HG03175 (cell line): ENCODE data around the gene ATCAY.
"Not testable (repeated sequence)": the region's sequence is repeated elsewhere in the genome, so short reads cannot be mapped to it uniquely, and the experiment has no call there.

Source experiments
- ATAC-seq: cut with Tn5 transposase; IDR thresholded peaks from one replicate; pipeline ENCODE4 v1.9.1; 2021; ENCODE audit warnings: mild to moderate bottlenecking, moderate library complexity; ENCODE audit not compliant: unreplicated experiment

Gene ATCAY

DNA sequence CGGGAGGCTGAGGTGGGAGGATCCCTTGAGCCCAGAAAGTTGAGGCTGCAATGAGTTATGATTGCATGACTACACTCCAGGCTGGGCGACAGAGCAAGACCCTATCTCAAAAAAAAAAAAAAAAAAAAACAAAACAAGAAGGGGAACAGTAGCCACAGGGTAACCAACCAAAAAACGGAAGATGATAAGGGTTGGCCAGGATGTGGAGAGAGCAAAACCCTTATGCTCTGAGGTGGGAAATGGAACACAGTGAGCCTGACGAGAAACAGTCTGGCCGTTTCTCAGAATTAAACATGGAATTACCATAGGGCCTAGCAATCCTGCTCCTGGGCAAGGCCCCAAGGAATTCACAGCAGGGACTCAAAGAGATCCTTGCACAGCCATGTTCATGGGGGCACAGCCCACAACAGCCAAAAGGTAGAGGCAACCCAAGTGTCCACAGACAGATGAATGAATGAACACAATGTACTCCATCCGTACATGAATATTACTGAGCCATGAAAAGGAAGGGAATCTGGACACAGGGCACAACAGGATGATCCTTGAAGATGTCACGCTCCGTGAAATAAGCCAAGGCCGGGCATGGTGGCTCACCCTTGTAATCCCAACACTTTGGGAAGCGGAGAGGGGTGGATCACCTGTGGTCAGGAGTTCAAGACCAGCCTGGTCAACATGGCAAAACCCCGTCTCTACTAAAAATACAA lies 63.7 kb downstream of the ATCAY start:
- ATAC-seq, result no peak

DNA sequence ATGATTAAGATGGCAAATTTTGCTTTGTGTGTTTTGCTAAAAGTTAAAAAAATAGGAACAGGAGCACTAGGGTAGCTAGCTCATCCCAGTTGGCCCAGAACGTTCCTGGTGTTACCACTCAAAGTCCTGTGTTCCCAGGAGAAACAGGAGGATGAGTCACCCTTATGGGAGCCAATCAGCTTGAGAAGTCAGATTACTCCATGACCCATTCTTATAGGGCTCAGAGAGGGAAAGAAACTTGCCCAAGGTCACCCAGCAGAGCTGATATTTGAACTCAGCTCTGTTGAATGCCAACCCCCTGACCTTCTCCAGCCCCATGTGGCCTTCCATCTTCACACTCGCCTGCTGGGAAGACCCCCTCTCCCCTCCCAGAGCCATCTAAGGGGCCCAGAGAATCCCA lies 65.4 kb downstream of the ATCAY start:
- no peak for ATAC-seq

DNA sequence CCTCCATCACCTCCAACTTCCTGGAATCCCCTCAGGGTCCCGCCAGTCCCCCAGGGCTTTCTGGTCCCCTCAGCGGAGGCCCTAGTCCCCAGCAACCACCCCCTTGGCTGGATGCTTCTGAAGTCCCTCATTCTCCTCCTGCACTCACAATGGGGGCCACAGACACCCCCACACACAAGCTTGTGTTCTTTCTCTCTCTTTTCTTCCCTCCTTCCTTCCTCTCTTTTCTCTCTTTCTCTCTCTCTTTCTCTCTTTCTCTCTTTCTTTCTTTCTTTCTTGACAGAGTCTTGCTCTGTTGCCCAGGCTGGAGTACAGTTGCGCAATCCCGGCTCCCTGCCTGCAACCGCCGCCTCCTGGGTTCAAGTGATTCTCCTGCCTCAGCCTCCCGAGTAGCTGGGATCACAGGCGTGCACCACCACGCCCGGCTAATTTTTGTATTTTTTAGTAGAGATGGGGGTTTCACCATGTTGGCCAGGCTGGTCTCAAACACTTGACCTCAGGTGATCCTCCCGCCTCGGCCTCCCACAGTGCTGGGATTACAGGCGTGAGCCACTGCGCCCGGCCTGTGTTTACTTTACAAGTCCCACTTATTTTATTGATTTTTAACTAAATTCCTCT lies 66.9 kb downstream of the ATCAY start:
- ATAC-seq, result not testable (repeated sequence)

DNA sequence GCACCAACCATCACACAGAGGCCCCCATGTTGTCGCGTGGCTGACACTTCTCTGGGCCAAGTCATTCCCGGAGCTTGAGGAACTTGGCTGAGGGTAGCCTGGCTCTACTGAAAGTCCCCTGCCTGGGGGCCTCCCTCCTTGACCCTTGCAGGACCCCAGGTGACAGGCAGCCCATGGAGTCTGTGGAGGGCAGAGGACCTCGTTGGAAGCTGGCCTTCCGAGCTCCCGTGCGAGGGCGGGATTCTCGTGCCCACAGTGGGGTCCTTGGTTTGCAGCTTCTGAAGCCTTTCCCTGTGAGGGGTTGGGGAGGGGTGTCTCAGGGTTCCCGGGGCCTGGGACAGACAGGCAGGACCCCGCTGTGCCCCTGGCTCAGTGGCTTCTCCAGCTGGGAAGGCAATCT lies 68.8 kb downstream of the ATCAY start:
- ATAC-seq, result no peak

DNA sequence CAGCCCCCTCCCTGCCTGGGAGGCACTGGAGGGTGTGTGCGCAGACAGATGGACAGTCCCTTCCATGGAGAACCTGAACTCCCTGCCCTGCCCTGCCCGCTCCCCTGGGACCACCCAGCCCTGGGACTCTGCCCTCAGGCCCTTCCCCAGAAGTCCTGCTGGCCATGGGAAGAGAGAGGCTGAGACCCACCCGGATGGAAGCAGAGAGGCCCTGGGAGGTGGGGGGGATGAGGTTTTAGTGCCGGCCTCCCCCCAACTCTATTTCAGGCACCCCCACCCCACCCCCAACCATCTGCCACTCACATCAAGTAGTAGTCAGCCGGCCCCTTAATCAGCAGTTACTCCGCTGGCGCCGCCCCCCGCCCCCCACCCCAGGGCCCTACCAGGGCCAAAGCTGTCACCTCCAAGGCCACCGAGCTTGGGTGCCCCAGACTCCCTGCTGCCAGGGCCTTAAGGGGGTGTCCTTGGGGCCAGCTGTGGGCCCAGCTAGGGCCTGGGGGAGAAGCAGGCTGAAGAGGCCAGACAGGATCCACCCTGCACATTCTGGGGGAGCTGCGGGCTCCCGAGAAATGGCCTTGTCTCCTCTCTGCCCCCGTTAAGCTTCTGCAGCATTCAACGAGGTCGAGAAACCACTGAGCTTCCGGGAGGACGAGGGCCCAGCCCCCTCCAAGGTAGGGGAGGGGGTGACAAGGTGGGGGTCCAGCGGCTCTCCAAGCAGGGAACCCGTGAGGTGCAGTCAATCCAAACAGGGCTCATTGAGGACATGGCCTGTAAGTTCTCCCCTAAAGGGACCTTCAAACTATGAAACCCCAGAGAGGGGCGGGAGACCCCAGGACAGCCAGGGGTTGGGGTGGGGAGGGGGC lies 69.7 kb downstream of the ATCAY start:
- ATAC-seq, result no peak

DNA sequence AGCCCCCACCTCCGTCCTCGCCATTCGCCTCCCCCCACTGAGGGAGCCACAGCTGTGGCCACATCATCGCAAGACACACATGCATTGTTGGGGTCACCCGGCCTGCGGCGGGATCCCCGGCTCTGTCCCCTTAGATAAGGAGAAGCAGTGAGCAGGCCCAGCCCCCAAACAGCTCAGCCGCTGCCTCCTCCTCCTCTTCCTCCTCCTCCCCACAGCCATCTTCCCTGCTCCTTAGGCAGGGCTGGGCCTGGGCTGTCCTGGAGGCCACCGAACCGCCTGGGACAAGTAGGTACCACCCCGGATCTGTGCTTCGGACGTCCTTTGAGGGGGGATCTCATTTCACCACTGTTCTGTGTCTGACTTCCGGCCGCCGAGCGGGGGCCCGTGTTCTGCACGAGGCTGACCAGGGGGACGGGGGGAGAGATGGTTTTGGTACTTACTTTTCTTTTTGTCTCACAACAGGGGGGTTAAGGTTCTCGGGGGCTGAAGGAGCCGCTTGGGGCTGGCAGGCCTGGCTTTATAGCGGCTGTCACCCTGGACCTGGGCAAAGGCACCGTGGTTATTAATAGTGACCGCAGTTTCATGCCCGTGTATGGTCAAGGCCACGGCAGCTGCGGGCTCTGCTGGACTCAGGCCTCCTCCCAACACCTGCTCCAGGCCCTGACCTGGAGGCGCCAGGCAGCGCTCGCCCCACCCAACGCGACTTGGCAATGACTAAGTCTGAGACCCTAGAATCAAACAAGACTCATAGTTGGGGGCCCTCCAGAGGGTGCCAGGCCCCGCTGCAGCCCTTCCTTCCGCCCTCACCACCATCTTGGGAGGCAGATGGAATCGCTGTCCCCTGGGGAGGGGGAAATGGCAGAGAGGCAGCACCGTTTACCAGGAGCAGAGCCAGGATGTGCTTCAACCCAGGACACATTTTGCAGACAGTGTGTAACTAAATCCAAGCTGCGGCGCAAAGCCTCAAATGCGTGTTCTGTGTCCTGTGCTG lies 70.7 kb downstream of the ATCAY start:
- ATAC-seq, result no peak

DNA sequence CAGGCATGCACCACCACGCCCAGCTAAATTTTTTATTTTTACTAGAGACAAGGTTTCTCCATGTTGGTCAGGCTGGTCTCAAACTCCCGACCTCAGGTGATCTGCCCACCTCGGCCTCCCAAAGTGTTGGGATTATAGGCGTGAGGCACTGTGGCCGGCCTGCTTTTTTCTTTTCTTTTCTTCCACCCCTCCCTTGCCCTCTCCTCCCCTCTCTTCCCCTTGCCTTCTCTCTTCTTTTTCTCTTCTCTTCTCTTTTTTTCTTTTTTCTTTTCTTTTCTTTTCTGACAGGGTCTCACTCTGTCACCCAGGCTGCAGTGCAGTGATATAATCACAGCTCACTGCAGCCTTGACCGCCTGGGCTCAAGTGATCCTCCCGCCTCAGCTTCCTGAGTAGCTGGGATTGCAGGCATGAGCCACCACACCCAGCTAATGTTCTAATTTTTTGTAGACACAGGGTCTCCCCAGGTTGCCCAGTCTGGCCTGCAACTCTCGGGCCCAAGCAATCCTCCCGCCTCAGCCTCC lies 72.3 kb downstream of the ATCAY start:
- ATAC-seq, result not testable (repeated sequence)

DNA sequence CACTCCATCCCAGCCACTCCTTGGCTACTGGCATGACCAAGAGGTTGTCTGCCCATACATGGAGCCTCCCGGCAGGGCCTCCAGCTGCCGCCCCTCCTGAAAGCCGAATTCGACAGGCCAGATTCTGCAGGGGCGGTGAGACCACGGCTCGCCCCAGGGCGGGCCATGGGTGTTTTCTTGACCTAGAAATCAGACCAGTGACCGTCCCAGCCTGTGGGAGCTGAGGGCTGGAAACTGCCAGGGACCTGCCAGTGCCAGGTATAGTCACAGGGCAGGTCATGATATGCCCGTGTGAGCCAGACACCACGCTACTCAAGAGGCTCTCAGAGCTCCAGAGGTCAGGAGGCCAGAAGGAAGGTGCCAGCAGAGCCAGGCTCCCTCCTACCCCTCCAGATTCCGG lies 73.6 kb downstream of the ATCAY start:
- no peak for ATAC-seq

DNA sequence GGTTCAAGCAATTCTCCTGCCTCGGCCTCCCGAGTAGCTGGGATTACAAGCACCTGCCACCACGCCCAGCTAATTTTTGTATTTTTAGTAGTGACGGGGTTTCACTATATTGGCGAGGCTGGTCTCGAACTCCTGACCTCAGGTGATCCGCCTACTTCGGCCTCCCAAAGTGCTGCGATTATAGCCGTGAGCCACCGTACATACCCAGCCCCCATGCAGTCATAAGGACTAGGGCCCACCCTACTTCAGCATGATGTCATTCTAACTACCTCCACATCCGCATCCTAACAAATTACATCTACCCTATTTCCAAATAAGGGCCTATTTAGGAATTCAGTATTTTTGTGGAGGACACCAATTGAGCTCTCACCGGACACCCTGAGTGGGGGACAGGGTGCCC lies 74.8 kb downstream of the ATCAY start:
- not testable (repeated sequence) for ATAC-seq

DNA sequence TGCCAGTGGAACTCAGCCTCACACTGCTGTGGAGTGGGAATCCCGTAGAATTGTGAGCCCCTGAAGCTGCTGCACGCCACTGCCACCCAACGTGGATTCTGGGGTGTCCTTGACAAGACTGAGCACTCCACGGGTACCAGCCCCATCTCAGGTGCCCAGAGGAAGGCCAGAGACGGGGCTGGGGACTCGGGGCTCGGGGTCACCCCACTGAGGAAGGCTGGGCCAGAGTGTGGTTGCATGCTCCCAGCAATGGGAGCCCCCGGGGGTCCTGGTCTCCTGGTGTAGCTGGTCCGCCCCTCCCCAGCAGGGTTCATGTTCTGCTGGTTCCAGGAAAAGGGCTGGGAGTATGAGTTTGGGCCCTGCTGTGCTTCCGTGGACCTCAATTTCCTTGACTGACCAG lies 75.2 kb downstream of the ATCAY start:
- ATAC-seq, result no peak

DNA sequence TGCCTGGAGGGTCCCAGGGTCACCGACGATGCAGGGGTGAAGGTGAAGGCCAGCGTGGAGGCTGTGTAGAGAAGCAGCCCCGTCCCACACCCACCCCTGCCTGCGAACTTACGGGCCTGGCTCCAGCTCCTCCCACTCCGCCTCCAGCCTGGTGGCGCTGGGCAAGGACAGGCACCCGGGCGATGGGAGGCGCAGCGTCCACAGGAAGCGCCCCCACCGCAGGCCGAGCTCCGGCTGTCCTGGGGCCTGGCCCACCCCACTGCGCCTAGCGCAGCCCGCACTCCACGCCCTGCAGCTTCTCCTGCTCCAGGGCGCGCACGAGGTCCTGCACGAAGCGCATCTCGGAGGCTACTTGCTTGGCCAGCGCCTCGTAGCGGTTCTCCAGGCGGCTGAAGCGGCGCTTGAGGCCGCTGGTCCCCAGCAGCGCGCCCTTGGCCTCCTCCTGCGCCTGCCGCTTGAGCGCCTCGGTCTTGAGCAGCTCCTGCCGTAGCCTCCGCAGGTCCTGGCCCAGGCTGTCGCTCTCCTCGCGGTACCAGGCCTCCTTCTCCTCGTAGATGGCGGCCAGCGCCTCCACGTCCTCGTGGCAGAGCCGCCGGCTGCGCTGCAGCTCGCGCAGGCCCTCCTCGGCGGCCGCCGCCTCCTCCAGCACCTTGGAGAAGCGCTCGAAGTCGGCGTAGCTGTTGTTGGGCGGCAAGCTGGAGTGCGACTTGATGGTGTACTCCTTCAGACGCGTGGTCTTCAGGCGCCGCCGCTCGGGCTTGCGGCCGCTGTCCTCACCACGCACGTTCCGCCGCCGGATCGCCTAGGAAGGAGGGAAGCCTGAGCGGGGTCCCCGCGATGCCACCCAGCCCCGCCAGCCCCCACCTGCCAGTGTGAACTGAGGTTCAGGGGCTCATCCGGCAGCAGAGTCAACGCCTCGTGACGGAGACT lies 78.6 kb downstream of the ATCAY start:
- ATAC-seq, result no peak

DNA sequence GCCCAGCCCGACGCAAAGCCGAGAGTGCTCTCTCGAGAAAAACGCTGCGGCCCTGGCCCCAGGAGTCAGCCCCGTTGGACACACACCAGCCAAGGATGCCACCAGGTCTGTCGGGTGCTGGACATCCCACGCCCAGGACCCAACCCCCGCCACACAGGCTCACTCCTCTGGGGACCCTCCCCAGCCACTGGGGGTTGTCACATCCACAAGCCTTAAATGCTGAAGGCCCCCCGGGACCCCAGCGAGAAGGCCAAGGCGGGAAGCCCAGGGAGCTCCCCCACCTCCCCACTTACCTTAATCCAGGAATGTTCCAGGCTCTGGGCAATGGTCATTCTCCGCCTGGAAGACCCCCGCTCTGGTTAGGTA lies 79.3 kb downstream of the ATCAY start:
- no peak for ATAC-seq

DNA sequence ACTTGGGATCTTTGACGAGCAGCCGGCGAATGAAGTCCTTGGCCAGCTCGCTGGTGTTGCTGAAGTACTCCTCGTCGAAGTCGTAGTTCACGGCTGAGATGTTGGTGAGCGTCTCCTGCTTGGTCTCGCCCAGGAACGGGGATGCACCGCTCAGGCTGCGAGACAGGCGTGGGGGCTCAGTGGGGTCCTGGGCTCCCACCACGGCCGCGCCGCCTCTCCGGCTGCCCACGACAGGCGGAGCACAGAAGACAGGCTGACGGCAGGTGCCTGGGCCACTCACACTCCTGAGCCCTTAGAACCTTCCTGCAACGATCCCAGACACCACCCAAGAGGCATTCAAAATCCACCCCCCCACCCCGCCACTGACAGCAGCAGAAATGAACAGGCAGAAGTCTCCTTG lies 80.5 kb downstream of the ATCAY start:
- ATAC-seq, result no peak

DNA sequence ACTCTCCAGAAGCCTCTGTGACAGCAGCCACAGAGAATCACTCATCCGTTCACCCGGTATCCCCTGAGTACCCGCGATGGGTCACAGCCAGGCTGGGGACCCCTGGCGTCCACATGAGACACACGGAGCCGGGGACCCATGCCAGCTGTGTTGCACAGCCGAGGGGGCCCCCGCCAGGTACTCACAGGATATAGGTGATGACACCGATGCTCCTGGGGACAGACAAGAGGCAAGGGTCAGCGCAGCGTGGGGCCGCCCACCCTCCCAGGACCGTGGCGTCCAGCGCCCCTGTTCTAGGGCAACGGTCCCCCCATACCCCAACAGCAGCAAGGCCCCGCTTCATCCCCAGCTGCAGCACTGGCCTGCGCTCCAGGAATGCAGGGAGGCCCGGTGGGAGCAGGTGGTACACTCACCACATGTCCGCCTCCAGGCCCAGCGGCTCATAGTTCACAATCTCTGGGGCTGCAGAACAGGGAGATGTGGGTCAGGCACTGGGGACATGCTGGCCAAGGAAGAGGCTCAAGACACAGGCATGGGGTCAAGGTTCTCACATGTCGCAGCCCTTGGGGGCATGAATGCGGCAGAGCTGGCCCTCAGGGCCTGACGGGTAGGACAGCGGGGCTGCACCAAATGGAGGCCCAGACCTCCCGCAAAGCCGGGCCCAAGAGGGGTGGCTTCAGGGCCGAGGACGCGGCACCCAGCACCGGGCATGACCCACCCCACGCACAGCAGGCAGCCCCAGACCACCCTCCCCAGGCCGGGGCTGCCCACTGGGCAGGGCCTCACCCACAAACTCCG lies 83.2 kb downstream of the ATCAY start:
- ATAC-seq, result no peak

DNA sequence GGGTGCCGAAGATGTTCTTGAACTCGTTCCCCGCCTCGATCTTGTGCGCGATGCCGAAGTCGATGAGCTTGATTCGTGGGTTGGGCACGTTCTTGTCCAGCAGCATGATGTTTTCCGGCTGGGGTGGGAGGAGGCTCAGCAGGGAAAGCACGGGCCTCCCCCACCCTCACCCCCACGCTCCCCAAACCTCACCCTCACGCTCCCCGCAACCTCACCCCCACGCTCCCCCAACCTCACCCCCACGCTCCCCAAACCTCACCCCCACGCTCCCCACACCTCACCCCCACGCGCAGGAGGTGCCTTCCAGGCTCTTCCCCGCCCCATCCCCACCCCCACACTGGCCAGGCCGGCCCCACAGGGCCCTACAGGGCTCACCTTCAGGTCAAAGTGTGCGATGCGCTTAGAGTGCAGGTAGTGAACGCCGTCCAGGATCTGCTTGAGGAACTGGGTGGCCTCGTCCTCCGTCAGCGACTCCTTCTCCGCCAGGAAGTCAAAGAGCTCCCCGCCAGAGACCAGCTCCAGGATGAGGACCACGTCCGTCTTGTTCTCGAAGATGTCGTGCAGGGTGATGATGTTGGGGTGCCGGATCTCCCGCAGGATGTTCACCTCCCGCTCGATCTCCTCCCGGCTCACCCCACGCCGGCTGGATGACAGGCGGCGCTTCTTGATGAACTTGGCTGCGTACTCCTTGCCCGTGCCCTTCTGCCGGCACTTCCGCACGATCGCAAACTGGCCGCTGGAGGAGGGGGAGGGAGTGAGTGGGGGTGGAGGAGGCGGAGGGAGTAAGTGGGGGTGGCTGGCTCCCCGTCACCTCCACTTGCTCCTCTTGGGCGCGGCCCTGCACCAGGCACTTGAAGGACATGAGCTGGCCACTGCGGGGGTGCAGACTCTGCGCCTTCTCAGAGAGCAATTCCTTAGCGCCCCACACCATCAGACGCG lies 84.0 kb downstream of the ATCAY start:
- no peak for ATAC-seq

DNA sequence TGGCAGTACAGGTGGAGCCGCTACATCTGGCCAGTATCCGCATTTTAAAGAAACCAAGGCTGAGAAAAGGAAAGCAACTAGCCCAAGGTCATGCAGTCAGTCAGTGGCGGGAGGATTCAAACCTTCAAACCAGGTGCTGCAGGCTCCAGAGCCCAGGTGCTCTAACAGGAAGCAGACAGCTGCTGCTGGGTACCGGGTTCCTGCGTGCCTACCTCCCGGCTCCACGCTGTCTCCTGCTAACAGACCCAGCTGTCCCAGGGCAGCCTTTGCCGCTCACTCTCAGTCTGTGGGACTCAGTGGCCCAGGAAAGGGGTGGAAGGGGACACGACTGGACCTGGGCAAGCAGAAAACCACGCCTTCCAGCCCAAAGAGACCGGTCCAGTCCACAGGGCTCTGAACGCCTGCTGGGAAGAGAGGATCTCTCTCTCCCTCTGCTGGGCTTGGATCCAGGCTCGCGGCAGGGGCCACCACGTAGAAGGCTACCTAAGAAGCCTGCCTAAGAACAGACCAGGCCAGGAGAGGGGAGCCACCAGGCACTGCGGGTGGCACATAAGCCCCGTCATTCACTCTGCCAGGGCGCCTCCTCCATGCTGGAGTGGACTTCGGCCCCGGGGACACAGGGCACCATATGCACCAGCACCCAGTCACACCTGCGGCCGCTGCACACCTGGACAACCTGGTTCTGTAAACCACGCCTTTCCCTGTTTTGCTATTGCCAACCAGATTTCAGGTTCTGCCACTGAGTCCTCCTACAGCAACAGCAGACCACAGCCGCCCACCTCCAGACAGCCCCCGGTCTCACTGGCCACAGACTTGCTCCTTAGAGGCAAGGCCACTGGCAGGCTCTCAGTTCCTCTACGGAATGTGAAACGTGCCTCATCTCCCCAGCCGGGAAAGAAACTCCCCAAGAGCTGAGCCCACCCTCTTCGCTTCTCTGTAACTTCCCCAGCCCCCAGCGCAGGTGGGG lies 85.8 kb downstream of the ATCAY start:
- no peak for ATAC-seq
